HCT116 (cell line): Measurements from ENCODE around the gene CYP1A2. TPM values are rescaled to one million over a fixed set of nuclear protein-coding genes. Genes with fewer than 3 reads are reported as not detected.

Experiments used
- ATAC-seq: fragments of 200-7000 bp; cut with Tn5 transposase; 2 replicates; pipeline ENCODE4 v1.9.1; 2020; ENCODE audit warnings: mild to moderate bottlenecking, moderate library complexity
- BruUV-seq: library from RNA; stranded (reverse); fragments of 400-500 nt; replicated peaks from 2 replicates; lab custom pipeline; 2021; lab: Mats Ljungman, UMichigan
- CTCF ChIA-PET: fragments of 300-600 bp; sonication (Branson Sonifier 250); formaldehyde crosslinking; loops from one replicate; lab custom pipeline; 2021; ENCODE audit warnings: antibody characterized with exemption; lab: Charles Lee
- POLR2A ChIA-PET: fragments of 300-600, 350-600 bp; sonication (Branson Sonifier 250); formaldehyde crosslinking; loops from one replicate; lab custom pipeline; 2021; ENCODE audit warnings: antibody characterized with exemption; lab: Charles Lee
- RAD21 ChIA-PET, 2 experiments: fragments of 300-600 bp; sonication (Branson Sonifier 250); formaldehyde crosslinking; loops; one replicate each; lab custom pipeline; 2023; ENCODE audit warnings: low total read pairs in 2 of 2; ENCODE audit not compliant: uncharacterized antibody in 2 of 2, unreplicated experiment in 2 of 2, low non-redundant PET in 1 of 2; lab: Charles Lee
- DNase-seq: peaks from one replicate; pipeline ENCODE4 v3.0.0-alpha.2; 2010; ENCODE audit warnings: low read depth, low spot score
- H2AFZ ChIP-seq: fragments of 200-600 bp; shearing (Covaris generic), sonication (generic); 2 replicates; pipeline ENCODE4 v1.6.1; 2017; ENCODE audit warnings: low read depth, mixed run types, mixed read lengths, antibody characterized with exemption, low read length; ENCODE audit not compliant: poor library complexity, severe bottlenecking
- H3K27ac ChIP-seq: 2 replicates; pipeline ENCODE4 v1.5.1; 2012; ENCODE audit warnings: low read depth, low read length
- H3K27me3 ChIP-seq: fragments of 200-600 bp; sonication (generic); 2 replicates; pipeline ENCODE4 v1.6.1; 2016; ENCODE audit warnings: mixed run types, low read length, mixed read lengths; ENCODE audit not compliant: insufficient read depth
- H3K36me3 ChIP-seq, 2 experiments: fragments of 200-500 bp in 1 of 2; fragments of 200-600 bp in 1 of 2; sonication (Bioruptor generic) in 1 of 2; sonication (generic) in 1 of 2; 2 replicates each; pipeline versions ENCODE4 v1.5.1 to v1.6.1; 2014 to 2016; ENCODE audit warnings: low read length in 2 of 2, inconsistent platforms in 1 of 2, mixed read lengths in 1 of 2, mixed run types in 1 of 2; ENCODE audit not compliant: insufficient read depth in 2 of 2, control insufficient read depth in 1 of 2
- H3K4me1 ChIP-seq, 2 experiments: fragments of 200-600 bp in 1 of 2; sonication (generic) in 1 of 2; 2 replicates each; pipeline versions ENCODE4 v1.5.1 to v1.6.1; 2012 to 2017; ENCODE audit warnings: low read length in 2 of 2, inconsistent platforms in 1 of 2, mild to moderate bottlenecking in 1 of 2, mixed read lengths in 1 of 2, mixed run types in 1 of 2, moderate library complexity in 1 of 2; ENCODE audit not compliant: insufficient read depth in 2 of 2, control insufficient read depth in 1 of 2
- H3K4me2 ChIP-seq: fragments of 200-600 bp; sonication (generic); 2 replicates; pipeline ENCODE4 v1.6.1; 2017; ENCODE audit warnings: mixed run types, low read length, mixed read lengths
- H3K4me3 ChIP-seq, 2 experiments: fragments of 200-600 bp in 1 of 2; sonication (generic) in 1 of 2; replicated peaks in 1 of 2; 2 replicates each; pipeline ENCODE4 v1.5.1; 2011 to 2016; ENCODE audit warnings: low read length in 2 of 2, control low read depth in 1 of 2, low read depth in 1 of 2, mild to moderate bottlenecking in 1 of 2, mixed read lengths in 1 of 2, mixed run types in 1 of 2
- H3K79me2 ChIP-seq: fragments of 200-600 bp; sonication (generic); 2 replicates; pipeline ENCODE4 v1.6.1; 2017; ENCODE audit warnings: mild to moderate bottlenecking, mixed run types, low read length, moderate library complexity, mixed read lengths; ENCODE audit not compliant: insufficient read depth
- H3K9ac ChIP-seq: fragments of 200-600 bp; sonication (generic); 2 replicates; pipeline ENCODE4 v1.6.1; 2016; ENCODE audit warnings: low read length, mixed read lengths
- H3K9me2 ChIP-seq: fragments of 200-600 bp; sonication (generic), shearing (Covaris generic); 2 replicates; pipeline ENCODE4 v1.6.1; 2017; ENCODE audit warnings: mixed run types, mild to moderate bottlenecking, moderate library complexity; ENCODE audit not compliant: insufficient read depth
- H3K9me3 ChIP-seq, 2 experiments: fragments of 200-500 bp in 1 of 2; fragments of 200-600 bp in 1 of 2; sonication (Bioruptor generic) in 1 of 2; sonication (generic) in 1 of 2; 2 replicates each; pipeline ENCODE4 v1.6.1; 2014 to 2017; ENCODE audit warnings: low read length in 2 of 2, mixed read lengths in 2 of 2, inconsistent platforms in 1 of 2, low read depth in 1 of 2, mild to moderate bottlenecking in 1 of 2, mixed run types in 1 of 2, moderate library complexity in 1 of 2; ENCODE audit not compliant: control insufficient read depth in 1 of 2, insufficient read depth in 1 of 2
- H4K20me1 ChIP-seq: fragments of 200-600 bp; sonication (generic), shearing (Covaris generic); 2 replicates; pipeline ENCODE4 v1.6.1; 2017; ENCODE audit warnings: mixed run types, mild to moderate bottlenecking, moderate library complexity; ENCODE audit not compliant: insufficient read depth
- CBX3 ChIP-seq: IDR thresholded peaks from 2 replicates; pipeline ENCODE4 v1.6.1; 2012; ENCODE audit warnings: low read depth
- EGR1 ChIP-seq: IDR thresholded peaks from 2 replicates; pipeline ENCODE4 v1.6.1; 2012; ENCODE audit warnings: low read depth
- ELF1 ChIP-seq: IDR thresholded peaks from 2 replicates; pipeline ENCODE4 v1.6.1; 2012; ENCODE audit warnings: low read depth, borderline replicate concordance
- EZH2 ChIP-seq: fragments of 200-600 bp; sonication (generic); IDR thresholded peaks from 2 replicates; pipeline ENCODE4 v1.6.1; 2017; ENCODE audit warnings: antibody characterized with exemption, mixed run types
- FOSL1 ChIP-seq: IDR thresholded peaks from 2 replicates; pipeline ENCODE4 v1.6.1; 2012; ENCODE audit warnings: low read depth
- POLR2AphosphoS5 ChIP-seq: IDR thresholded peaks from 2 replicates; pipeline ENCODE4 v1.6.1; 2011; ENCODE audit warnings: mild to moderate bottlenecking, low read depth, low read length, moderate library complexity
- RAD21 ChIP-seq: IDR thresholded peaks from 2 replicates; pipeline ENCODE4 v1.6.1; 2012; ENCODE audit warnings: low read depth, mild to moderate bottlenecking
- SIN3A ChIP-seq: IDR thresholded peaks from 2 replicates; pipeline ENCODE4 v1.6.1; 2012; ENCODE audit warnings: low read depth
- SP1 ChIP-seq: IDR thresholded peaks from 2 replicates; pipeline ENCODE4 v1.6.1; 2012; ENCODE audit warnings: low read depth
- SRF ChIP-seq: IDR thresholded peaks from 2 replicates; pipeline ENCODE4 v1.6.1; 2012; ENCODE audit warnings: low read depth
- TCF7L2 ChIP-seq: IDR thresholded peaks from 2 replicates; pipeline ENCODE4 v1.7.0; 2011; ENCODE audit warnings: borderline replicate concordance, inconsistent platforms; ENCODE audit not compliant: insufficient read depth, insufficient read length; ENCODE audit errors: extremely low read depth
- YY1 ChIP-seq: IDR thresholded peaks from 2 replicates; pipeline ENCODE4 v1.6.1; 2011; ENCODE audit warnings: low read length, low read depth, moderate library complexity, mild to moderate bottlenecking; ENCODE audit not compliant: insufficient replicate concordance; ENCODE audit errors: extremely low read depth
- ZNF274 ChIP-seq: fragments of 200-500 bp; sonication (Bioruptor generic); IDR thresholded peaks from 2 replicates; pipeline ENCODE4 v1.6.1; 2014; ENCODE audit warnings: mild to moderate bottlenecking, low read depth, low read length, inconsistent platforms
- intact Hi-C: fragments of 100-400 bp; cut with micrococcal nuclease; formaldehyde crosslinking; loops from 2 replicates; pipeline ENCODE4 v1.10.0; 2022
- total RNA-seq: library from RNA; stranded (reverse); gene quantifications from one replicate; pipeline ENCODE4 v1.2.1, GENCODE V29; 2021; ENCODE audit not compliant: unreplicated experiment
- TF ChIP-seq, protein P1 (sequence below): IDR thresholded peaks from 2 replicates; pipeline ENCODE4 v1.6.1; 2012
- TF ChIP-seq, protein P2 (sequence below): IDR thresholded peaks from 2 replicates; pipeline ENCODE4 v1.6.1; 2012; ENCODE audit warnings: low read depth
- TF ChIP-seq, protein P3 (sequence below): IDR thresholded peaks from 2 replicates; pipeline ENCODE4 v1.6.1; 2011; ENCODE audit warnings: mild to moderate bottlenecking, low read length, moderate library complexity; ENCODE audit not compliant: insufficient replicate concordance; ENCODE audit errors: extremely low read depth

The CYP1A2 gene
- total RNA-seq, 1 experiment from 2014 or later: not detected

DNA sequence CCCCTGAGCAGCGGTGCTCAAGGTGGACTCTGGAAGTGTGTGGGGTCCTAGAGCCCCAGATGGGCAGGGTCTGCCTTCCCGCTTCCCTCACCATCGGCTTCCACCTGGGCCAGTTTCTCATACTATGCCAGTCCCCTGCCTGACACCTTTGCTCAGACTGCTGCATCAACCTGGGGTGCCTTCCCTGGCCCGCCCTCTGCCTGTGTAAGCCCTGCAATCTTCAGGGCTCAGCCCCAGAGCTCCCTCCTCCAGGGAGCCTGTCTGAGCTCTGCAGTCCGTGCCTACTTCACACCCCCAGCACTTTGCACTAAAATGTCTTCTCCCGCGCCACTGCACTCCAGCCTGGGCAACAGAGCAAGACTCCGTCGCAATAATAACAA lies 46.3 kb downstream of the CYP1A2 start:
- ChIA-PET CTCF (no interaction called here), POLR2A (interaction anchor here (1.3 kb wide), 1 partner anchor 334 kb away, joined by 3 read pairs; the partner anchor contains the start of gene UBL7), RAD21 (no interaction called here)
- DNase-seq (no peak), ATAC-seq (no peak)
- no peak overlapping the region for H2AFZ ChIP-seq
- H3K27me3 ChIP-seq: no peaks in the 10 kb centered on the region
- H3K4me3 ChIP-seq: no peak overlapping the region
- peaks cover 9% of the 10 kb centered on the region; the same call in 1 of the 2 replicates for H4K20me1 ChIP-seq
- H3K4me1 ChIP-seq: peaks cover 3 to 7% of the 10 kb centered on the region in 2 experiments; a peak in 3 of 4 replicates
- no peak overlapping the region for H3K9ac ChIP-seq
- H3K9me2 ChIP-seq: no peaks in the 10 kb centered on the region
- no peaks in the 10 kb centered on the region for H3K9me3 ChIP-seq
- H3K36me3 ChIP-seq: peaks cover 0 to 7% of the 10 kb centered on the region in 2 experiments; a peak in 3 of 4 replicates
- intact Hi-C loops: no loop called here
- BruUV-seq: no TSS peak
- H3K4me2 ChIP-seq: no peak overlapping the region
- TF ChIP-seq POLR2AphosphoS5 (no peak), EGR1 (no peak), RAD21 (no peak), ZNF274 (no peak), SIN3A (no peak), SRF (no peak), ELF1 (no peak), EZH2 (no peak), CBX3 (no peak), FOSL1 (no peak), TCF7L2 (no peak), YY1 (no peak), SP1 (no peak)
- TF ChIP-seq, protein P1, sequence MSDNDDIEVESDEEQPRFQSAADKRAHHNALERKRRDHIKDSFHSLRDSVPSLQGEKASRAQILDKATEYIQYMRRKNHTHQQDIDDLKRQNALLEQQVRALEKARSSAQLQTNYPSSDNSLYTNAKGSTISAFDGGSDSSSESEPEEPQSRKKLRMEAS: no peak
- TF ChIP-seq, protein P2, sequence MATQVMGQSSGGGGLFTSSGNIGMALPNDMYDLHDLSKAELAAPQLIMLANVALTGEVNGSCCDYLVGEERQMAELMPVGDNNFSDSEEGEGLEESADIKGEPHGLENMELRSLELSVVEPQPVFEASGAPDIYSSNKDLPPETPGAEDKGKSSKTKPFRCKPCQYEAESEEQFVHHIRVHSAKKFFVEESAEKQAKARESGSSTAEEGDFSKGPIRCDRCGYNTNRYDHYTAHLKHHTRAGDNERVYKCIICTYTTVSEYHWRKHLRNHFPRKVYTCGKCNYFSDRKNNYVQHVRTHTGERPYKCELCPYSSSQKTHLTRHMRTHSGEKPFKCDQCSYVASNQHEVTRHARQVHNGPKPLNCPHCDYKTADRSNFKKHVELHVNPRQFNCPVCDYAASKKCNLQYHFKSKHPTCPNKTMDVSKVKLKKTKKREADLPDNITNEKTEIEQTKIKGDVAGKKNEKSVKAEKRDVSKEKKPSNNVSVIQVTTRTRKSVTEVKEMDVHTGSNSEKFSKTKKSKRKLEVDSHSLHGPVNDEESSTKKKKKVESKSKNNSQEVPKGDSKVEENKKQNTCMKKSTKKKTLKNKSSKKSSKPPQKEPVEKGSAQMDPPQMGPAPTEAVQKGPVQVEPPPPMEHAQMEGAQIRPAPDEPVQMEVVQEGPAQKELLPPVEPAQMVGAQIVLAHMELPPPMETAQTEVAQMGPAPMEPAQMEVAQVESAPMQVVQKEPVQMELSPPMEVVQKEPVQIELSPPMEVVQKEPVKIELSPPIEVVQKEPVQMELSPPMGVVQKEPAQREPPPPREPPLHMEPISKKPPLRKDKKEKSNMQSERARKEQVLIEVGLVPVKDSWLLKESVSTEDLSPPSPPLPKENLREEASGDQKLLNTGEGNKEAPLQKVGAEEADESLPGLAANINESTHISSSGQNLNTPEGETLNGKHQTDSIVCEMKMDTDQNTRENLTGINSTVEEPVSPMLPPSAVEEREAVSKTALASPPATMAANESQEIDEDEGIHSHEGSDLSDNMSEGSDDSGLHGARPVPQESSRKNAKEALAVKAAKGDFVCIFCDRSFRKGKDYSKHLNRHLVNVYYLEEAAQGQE: no peak
- TF ChIP-seq, protein P3, sequence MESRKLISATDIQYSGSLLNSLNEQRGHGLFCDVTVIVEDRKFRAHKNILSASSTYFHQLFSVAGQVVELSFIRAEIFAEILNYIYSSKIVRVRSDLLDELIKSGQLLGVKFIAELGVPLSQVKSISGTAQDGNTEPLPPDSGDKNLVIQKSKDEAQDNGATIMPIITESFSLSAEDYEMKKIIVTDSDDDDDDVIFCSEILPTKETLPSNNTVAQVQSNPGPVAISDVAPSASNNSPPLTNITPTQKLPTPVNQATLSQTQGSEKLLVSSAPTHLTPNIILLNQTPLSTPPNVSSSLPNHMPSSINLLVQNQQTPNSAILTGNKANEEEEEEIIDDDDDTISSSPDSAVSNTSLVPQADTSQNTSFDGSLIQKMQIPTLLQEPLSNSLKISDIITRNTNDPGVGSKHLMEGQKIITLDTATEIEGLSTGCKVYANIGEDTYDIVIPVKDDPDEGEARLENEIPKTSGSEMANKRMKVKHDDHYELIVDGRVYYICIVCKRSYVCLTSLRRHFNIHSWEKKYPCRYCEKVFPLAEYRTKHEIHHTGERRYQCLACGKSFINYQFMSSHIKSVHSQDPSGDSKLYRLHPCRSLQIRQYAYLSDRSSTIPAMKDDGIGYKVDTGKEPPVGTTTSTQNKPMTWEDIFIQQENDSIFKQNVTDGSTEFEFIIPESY: no peak
- H3K27ac ChIP-seq: no peak overlapping the region
- H3K79me2 ChIP-seq: peaks cover 39% of the 10 kb centered on the region
